ENCODE data around the gene RARA. TPM values are rescaled to one million over a fixed set of nuclear protein-coding genes. Genes with fewer than 3 reads are reported as not detected.
A peak's percentile ranks its signal among the peaks of the same experiment; 100 is the strongest.
"Not testable (repeated sequence)": the region's sequence is repeated elsewhere in the genome, so short reads cannot be mapped to it uniquely, and the experiment has no call there.

The RARA gene
- total RNA-seq, 6 experiments from 2014 or later = 17.7 to 41.9 (median 22.9) TPM

- peaks cover 0 to 10% (median 3%) of the 10 kb centered on the region in 4 donors for H3K4me1 ChIP-seq
- no peaks in the 10 kb centered on the region for H3K9me3 ChIP-seq
- intact Hi-C loops (cut with DNase I) = no loop called here
- ATAC-seq (no peak), DNase-seq (no peak)
- H3K27ac ChIP-seq = no peak overlapping the region
- TF ChIP-seq POLR2A (IDR thresholded peaks at IDR 0.05) (no peak), CTCF (IDR thresholded peaks at IDR 0.05) (no peak)
- 72% methylated on average over 3 of the region's 3 CpGs for WGBS (ENCODE audit: insufficient coverage, low coverage, low lambda C conversion rate, missing lambda C conversion rate)
- no peak overlapping the region for H3K4me3 ChIP-seq
- H3K36me3 ChIP-seq = peaks cover 0 to 2% (median 0%) of the 10 kb centered on the region in 4 donors
- no peaks in the 10 kb centered on the region for H3K27me3 ChIP-seq
These were observed 10.3 kb upstream of the RARA start for GRCh38 chr17:40298726-40299125.

- peaks cover 0 to 14% (median 4%) of the 10 kb centered on the region in 4 donors for H3K4me1 ChIP-seq
- H3K36me3 ChIP-seq; ATAC-seq; H3K9me3 ChIP-seq; intact Hi-C loops (cut with DNase I); H3K27ac ChIP-seq; DNase-seq; H3K4me3 ChIP-seq; H3K27me3 ChIP-seq: not testable (repeated sequence)
- 77% methylated on average over 6 of the region's 7 CpGs for WGBS (ENCODE audit: insufficient coverage, low coverage, low lambda C conversion rate, missing lambda C conversion rate)
These were observed 9.7 kb upstream of the RARA start for GRCh38 chr17:40299159-40299757.

GRCh38 chr17:40301315-40301714 lies 7.7 kb upstream of the RARA start:
- H3K36me3 ChIP-seq = no peaks in the 10 kb centered on the region
- TF ChIP-seq CTCF (IDR thresholded peaks at IDR 0.05) (peak; percentile 49 to 54 (median 51)), POLR2A (IDR thresholded peaks at IDR 0.05) (no peak)
- H3K9me3 ChIP-seq = no peaks in the 10 kb centered on the region
- intact Hi-C loops (cut with DNase I) = no loop called here
- peak in 1 of 3 donors; percentile 49 for DNase-seq
- H3K27me3 ChIP-seq = no peaks in the 10 kb centered on the region
- 28% methylated on average over 4 of the region's 4 CpGs for WGBS (ENCODE audit: insufficient coverage, low coverage, low lambda C conversion rate, missing lambda C conversion rate)
- no peak overlapping the region for H3K4me3 ChIP-seq
- peak; percentile 66 to 75 (median 68) for ATAC-seq
- H3K27ac ChIP-seq = no peak overlapping the region
- peaks cover 0 to 14% (median 4%) of the 10 kb centered on the region in 4 donors for H3K4me1 ChIP-seq

- ATAC-seq (peak; percentile 77 to 89 (median 82)), DNase-seq (no peak)
- H3K9me3 ChIP-seq = no peaks in the 10 kb centered on the region
- WGBS (ENCODE audit: insufficient coverage, low coverage, low lambda C conversion rate, missing lambda C conversion rate) = 33% methylated on average over 3 of the region's 4 CpGs
- intact Hi-C loops (cut with DNase I) = no loop called here
- TF ChIP-seq CTCF (IDR thresholded peaks at IDR 0.05) (peak; percentile 69 to 90 (median 74)), POLR2A (IDR thresholded peaks at IDR 0.05) (no peak)
- no peaks in the 10 kb centered on the region for H3K27me3 ChIP-seq
- no peaks in the 10 kb centered on the region for H3K36me3 ChIP-seq
- H3K27ac ChIP-seq = no peak overlapping the region
- H3K4me1 ChIP-seq = peaks cover 0 to 18% (median 4%) of the 10 kb centered on the region in 4 donors
- no peak overlapping the region for H3K4me3 ChIP-seq
These were observed 5.8 kb upstream of the RARA start for GRCh38 chr17:40303009-40303657.

All from right lobe of liver (tissue), 6 donors.